Smooth muscle cell (in vitro differentiated cells): ENCODE measurements around the gene TOX4. TPM values are rescaled to one million over a fixed set of nuclear protein-coding genes. Genes with fewer than 3 reads are reported as not detected.

Source experiments
- DNase-seq: peaks from one replicate; lab custom pipeline; 2025; ENCODE audit not compliant: unreplicated experiment; lab: John Stamatoyannopoulos, UW
- H2AFZ ChIP-seq: fragments of 200-600 bp; sonication (generic); 2 replicates; pipeline ENCODE4 v1.6.0; 2016; ENCODE audit warnings: antibody characterized with exemption, low read depth, mild to moderate bottlenecking
- H3F3A ChIP-seq: fragments of 200-600 bp; sonication (generic); 2 replicates; pipeline ENCODE4 v1.6.0; 2017; ENCODE audit warnings: antibody characterized with exemption, low read depth
- H3K27ac ChIP-seq: fragments of 200-600 bp; sonication (generic); 2 replicates; pipeline ENCODE4 v1.5.1; 2016; ENCODE audit warnings: low read depth, mild to moderate bottlenecking
- H3K27me3 ChIP-seq: fragments of 200-600 bp; sonication (generic); 2 replicates; pipeline ENCODE4 v1.6.1; 2016; ENCODE audit warnings: low read depth, mild to moderate bottlenecking
- H3K36me3 ChIP-seq: fragments of 200-600 bp; sonication (generic); 2 replicates; pipeline ENCODE4 v1.5.1; 2016; ENCODE audit warnings: low read depth
- H3K4me1 ChIP-seq: fragments of 200-600 bp; sonication (generic); 2 replicates; pipeline ENCODE4 v1.5.1; 2016; ENCODE audit warnings: low read depth
- H3K4me2 ChIP-seq: fragments of 200-600 bp; sonication (generic); 2 replicates; pipeline ENCODE4 v1.6.0; 2016; ENCODE audit warnings: mild to moderate bottlenecking
- H3K4me3 ChIP-seq: fragments of 200-600 bp; sonication (generic); 2 replicates; pipeline ENCODE4 v1.5.1; 2016; ENCODE audit warnings: mild to moderate bottlenecking
- H3K79me2 ChIP-seq: fragments of 200-600 bp; sonication (generic); 2 replicates; pipeline ENCODE4 v1.6.0; 2016; ENCODE audit warnings: low read depth, mild to moderate bottlenecking
- H3K9ac ChIP-seq: fragments of 200-600 bp; sonication (generic); 2 replicates; pipeline ENCODE4 v1.6.0; 2016; ENCODE audit warnings: low read depth
- H3K9me3 ChIP-seq: fragments of 200-600 bp; sonication (generic); replicated peaks from 2 replicates; pipeline ENCODE4 v1.5.1; 2016; ENCODE audit warnings: low read depth
- H4K20me1 ChIP-seq: fragments of 200-600 bp; sonication (generic); 2 replicates; pipeline ENCODE4 v1.6.0; 2016; ENCODE audit warnings: low read depth
- CTCF ChIP-seq: fragments of 200-600 bp; sonication (generic); IDR thresholded peaks from 2 replicates; pipeline ENCODE4 v1.5.1; 2017; ENCODE audit warnings: borderline replicate concordance, mild to moderate bottlenecking, antibody characterized with exemption; ENCODE audit not compliant: insufficient read depth, poor library complexity, severe bottlenecking
- WGBS: methylation state at CpG from one replicate; pipeline ENCODE4 v1.1.7; 2016; ENCODE audit warnings: low lambda C conversion rate; 5-methylcytosine and 5-hydroxymethylcytosine counted together
- polyA plus RNA-seq: library from polyadenylated mRNA; unstranded; fragments of >200 nt; fragmentation: Nextera tagmentation; extraction: Ambion mirVana; gene quantifications from 2 replicates; pipeline ENCODE4 v1.2.1, GENCODE V29; 2016
- total RNA-seq: library from RNA; depleted of rRNA; stranded (reverse); fragments of >200 nt; gene quantifications from 2 replicates; pipeline ENCODE4 v1.2.3, GENCODE V29; 2014

TOX4 gene
- total RNA-seq = 31.9 and 33.9 TPM in 2 replicates
- 54.5 and 58.4 TPM in 2 replicates for polyA plus RNA-seq

GRCh38 chr14:21476925-21477681, at the start of gene TOX4, which contains the start of gene RAB2B:
Gene TOX4, plus strand, starts transcription at chr14:21477195. Its CDS starts 84 bp downstream, at chr14:21477279.
Gene RAB2B, minus strand, starts transcription at chr14:21476959. Its CDS starts 87 bp downstream, at chr14:21476872.
- H3K9me3 ChIP-seq = no peaks in the 10 kb centered on the region
- TF ChIP-seq CTCF = peak; percentile 89

GRCh38 chr14:21428930-21429329, 48.1 kb upstream of the TOX4 start:
- no peak overlapping the region for H3K4me2 ChIP-seq
- DNase-seq = no peak
- no peak overlapping the region for H3K27ac ChIP-seq
- no peaks in the 10 kb centered on the region for H3K9me3 ChIP-seq
- no peaks in the 10 kb centered on the region for H3F3A ChIP-seq
- no peaks in the 10 kb centered on the region for H3K4me1 ChIP-seq
- H3K4me3 ChIP-seq = no peak overlapping the region
- H3K9ac ChIP-seq = no peak overlapping the region
- WGBS = 97% methylated on average over 4 of the region's 4 CpGs
- peaks cover 38% of the 10 kb centered on the region for H3K36me3 ChIP-seq
- no peak overlapping the region for H2AFZ ChIP-seq
- H3K27me3 ChIP-seq = no peaks in the 10 kb centered on the region
- peaks cover 39% of the 10 kb centered on the region for H3K79me2 ChIP-seq
- no peak for TF ChIP-seq CTCF
- peaks cover 51% of the 10 kb centered on the region for H4K20me1 ChIP-seq

More at GRCh38 chr14:21476925-21477681, at the start of gene TOX4, which contains the start of gene RAB2B:
- Histone ChIP-seq H3K4me2 (peak within 1 kb of the TSS; percentile 98), H4K20me1 (peaks cover 6% of the 10 kb centered on the region), H3K4me1 (peaks cover 17% of the 10 kb centered on the region), H3K4me3 (peak within 1 kb of the TSS; percentile 86), H3F3A (no peaks in the 10 kb centered on the region), H3K36me3 (peaks cover 9% of the 10 kb centered on the region), H3K79me2 (peaks cover 74% of the 10 kb centered on the region), H2AFZ (peak within 1 kb of the TSS; percentile 91), H3K27ac (peak within 1 kb of the TSS; percentile 74), H3K9ac (peak within 1 kb of the TSS; percentile 96), H3K27me3 (no peaks in the 10 kb centered on the region)
- DNase-seq = peak; percentile 88
- WGBS = 1% methylated on average over 45 of the region's 49 CpGs

GRCh38 chr14:21431126-21431525, 45.9 kb upstream of the TOX4 start:
- Histone ChIP-seq H3K9ac (no peak overlapping the region), H3K9me3 (no peaks in the 10 kb centered on the region), H3K4me3 (no peak overlapping the region), H4K20me1 (peaks cover 72% of the 10 kb centered on the region), H3K36me3 (peaks cover 25% of the 10 kb centered on the region), H3K4me2 (no peak overlapping the region), H3K79me2 (peaks cover 61% of the 10 kb centered on the region), H3F3A (no peaks in the 10 kb centered on the region), H2AFZ (no peak overlapping the region), H3K27ac (no peak overlapping the region), H3K4me1 (peaks cover 8% of the 10 kb centered on the region), H3K27me3 (no peaks in the 10 kb centered on the region)
- 96% methylated on average over 2 of the region's 2 CpGs for WGBS
- DNase-seq = no peak
- no peak for TF ChIP-seq CTCF
